HepG2 (cell line): ENCODE measurements around the gene ZDHHC14. TPM values are rescaled to one million over a fixed set of nuclear protein-coding genes. Genes with fewer than 3 reads are reported as not detected.

Experiments
- ATAC-seq: fragments of 200-7000 bp; cut with Tn5 transposase; 3 replicates; pipeline ENCODE4 v1.9.1; 2020; ENCODE audit warnings: mild to moderate bottlenecking, moderate library complexity
- BruUV-seq: library from RNA; stranded (reverse); fragments of 400-500 nt; replicated peaks from 2 replicates; lab custom pipeline; 2021; lab: Mats Ljungman, UMichigan
- CTCF ChIA-PET: fragments of 300-600 bp; formaldehyde crosslinking; extraction: SDS; loops from one replicate; lab custom pipeline; 2021; ENCODE audit warnings: low total read pairs, inconsistent platforms, low intra/inter-chr PET ratio; lab: Yijun Ruan, JAX
- POLR2A ChIA-PET: fragments of 350-600 bp; sonication (Branson Sonifier 250); formaldehyde crosslinking; loops from one replicate; lab custom pipeline; 2020; ENCODE audit warnings: antibody characterized with exemption, inconsistent platforms; lab: Yijun Ruan, JAX
- DNase-seq: peaks from one replicate; pipeline ENCODE4 v3.0.0-alpha.2; 2015; ENCODE audit warnings: low spot score
- FAIRE-seq: peaks from 3 replicates; lab custom pipeline; 2011; peaks lifted over from hg19 to GRCh38; lab: Jason Lieb, UNC
- H2AFZ ChIP-seq: one replicate; pipeline ENCODE4 v1.6.1; 2011; ENCODE audit warnings: low read length, inconsistent platforms
- H3K27ac ChIP-seq: fragments of 300-600 bp; 3 replicates; pipeline ENCODE4 v1.8.0; 2011; ENCODE audit warnings: mixed run types, mild to moderate bottlenecking, mixed read lengths, low read length, inconsistent platforms; ENCODE audit not compliant: insufficient read depth; ENCODE audit errors: extremely low read length
- H3K27me3 ChIP-seq, 2 experiments: fragments of 200-600 bp in 1 of 2; 2 replicates in 1 of 2; 3 replicates in 1 of 2; pipeline versions ENCODE4 v1.6.0 to v1.8.0; 2011; ENCODE audit warnings: low read length in 2 of 2, mild to moderate bottlenecking in 2 of 2, moderate library complexity in 2 of 2, inconsistent platforms in 1 of 2; ENCODE audit not compliant: insufficient read depth in 2 of 2, control insufficient read depth in 1 of 2
- H3K36me3 ChIP-seq, 2 experiments: fragments of 200-600 bp in 1 of 2; replicated peaks in 1 of 2; 2 replicates in 1 of 2; 3 replicates in 1 of 2; pipeline versions ENCODE4 v1.5.1 to v1.8.0; 2011; ENCODE audit warnings: low read length in 2 of 2, inconsistent platforms in 1 of 2; ENCODE audit not compliant: insufficient read depth in 2 of 2, control insufficient read depth in 1 of 2
- H3K4me1 ChIP-seq: 2 replicates; pipeline ENCODE4 v1.5.1; 2012; ENCODE audit warnings: low read length, inconsistent platforms; ENCODE audit not compliant: insufficient read depth
- H3K4me2 ChIP-seq: 2 replicates; pipeline ENCODE4 v1.6.0; 2011; ENCODE audit warnings: low read depth, low read length, inconsistent platforms
- H3K4me3 ChIP-seq, 3 experiments: fragments of 200-600 bp in 1 of 3; sonication (generic), shearing (Covaris generic) in 1 of 3; replicated peaks in 1 of 3; 2 replicates each; pipeline ENCODE4 v1.5.1; 2011 to 2016; ENCODE audit warnings: low read length in 3 of 3, inconsistent platforms in 2 of 3, low read depth in 2 of 3, mild to moderate bottlenecking in 2 of 3, control low read depth in 1 of 3, mixed read lengths in 1 of 3; ENCODE audit not compliant: insufficient read depth in 1 of 3
- H3K79me2 ChIP-seq: one replicate; pipeline ENCODE4 v1.6.1; 2011; ENCODE audit warnings: low read length, inconsistent platforms; ENCODE audit not compliant: insufficient read depth
- H3K9ac ChIP-seq: 2 replicates; pipeline ENCODE4 v1.6.0; 2011; ENCODE audit warnings: mild to moderate bottlenecking, low read depth, low read length, inconsistent platforms; ENCODE audit not compliant: insufficient read depth
- H3K9me3 ChIP-seq: 2 replicates; pipeline ENCODE4 v1.5.1; 2012; ENCODE audit warnings: mild to moderate bottlenecking, low read length
- H4K20me1 ChIP-seq: 2 replicates; pipeline ENCODE4 v1.6.0; 2011; ENCODE audit warnings: inconsistent platforms, mild to moderate bottlenecking, low read length, moderate library complexity; ENCODE audit not compliant: insufficient read depth
- ARNT ChIP-seq: fragments of 450-650 bp; IDR thresholded peaks from 2 replicates; pipeline ENCODE4 v1.6.1; 2017
- ATF7-NPFF ChIP-seq: sonication (generic); formaldehyde crosslinking; IDR thresholded peaks from 2 replicates; pipeline ENCODE4 v1.8.1; 2023; ENCODE audit warnings: mild to moderate bottlenecking, low read depth, missing genetic modification reagents, moderate library complexity
- FOSL1 ChIP-seq: sonication (generic); formaldehyde crosslinking; IDR thresholded peaks from 2 replicates; pipeline ENCODE4 v1.9.0; 2021; ENCODE audit warnings: missing genetic modification reagents, borderline replicate concordance
- RBM39 ChIP-seq: fragments of 200-400 bp; formaldehyde crosslinking; IDR thresholded peaks from one replicate; pipeline ENCODE4 v1.6.1; 2018; ENCODE audit warnings: antibody characterized with exemption, mild to moderate bottlenecking, low read depth, low read length; ENCODE audit not compliant: poor library complexity, severe bottlenecking
- RFX5 ChIP-seq: IDR thresholded peaks from 2 replicates; pipeline ENCODE4 v1.6.1; 2011; ENCODE audit warnings: low read depth, low read length, improper control_type of control experiment
- SETDB1 ChIP-seq: sonication (generic); formaldehyde crosslinking; IDR thresholded peaks from 2 replicates; pipeline ENCODE4 v1.5.1; 2020; ENCODE audit warnings: missing genetic modification reagents, mild to moderate bottlenecking, borderline replicate concordance
- ZBTB37 ChIP-seq: sonication (generic); formaldehyde crosslinking; IDR thresholded peaks from 2 replicates; pipeline ENCODE4 v1.4.0; 2020; ENCODE audit warnings: mild to moderate bottlenecking, missing genetic modification reagents
- ZNF124 ChIP-seq: sonication (generic); formaldehyde crosslinking; IDR thresholded peaks from 2 replicates; pipeline ENCODE4 v1.4.0; 2020; ENCODE audit warnings: missing genetic modification reagents
- ZNF207 ChIP-seq: fragments of 450-650 bp; IDR thresholded peaks from 2 replicates; pipeline ENCODE4 v1.6.1; 2016; ENCODE audit warnings: antibody characterized with exemption, borderline replicate concordance
- WGBS: methylation state at CpG from one replicate; pipeline ENCODE4 v1.1.6; 2017; ENCODE audit warnings: low lambda C conversion rate; 5-methylcytosine and 5-hydroxymethylcytosine counted together
- in situ Hi-C: cut with HindIII; loops from 2 replicates; pipeline ENCODE4 v1.10.0; 2017; ENCODE audit warnings: low pct_unique_long_range_greater_than_20kb; ENCODE audit not compliant: extremely low pct_ligation_motif_present
- intact Hi-C: fragments of 100-400 bp; cut with micrococcal nuclease; formaldehyde crosslinking; loops from one replicate; pipeline ENCODE4 v1.10.0; 2022; ENCODE audit not compliant: unreplicated experiment
- polyA plus RNA-seq, 8 experiments: library from polyadenylated mRNA; depleted of rRNA in 3 of 8; stranded (reverse) in 7 of 8; unstranded in 1 of 8; fragments of >200 nt; fragmentation: Illumina TruSeq in 4 of 8; extraction: Trizol in 4 of 8; gene quantifications; 2 replicates each; pipeline versions ENCODE4 v1.2.1 to v1.2.3, GENCODE V29; 2011 to 2016; ENCODE audit warnings: low read depth in 4 of 8, missing spikeins in 1 of 8, mixed read lengths in 1 of 8; ENCODE audit not compliant: insufficient read depth in 1 of 8
- total RNA-seq, 5 experiments: library from RNA; depleted of rRNA; stranded (reverse); fragments of >200 nt; fragmentation: Illumina TruSeq; extraction: Trizol; gene quantifications; 2 replicates each; pipeline ENCODE4 v1.2.3, GENCODE V29; 2016; ENCODE audit warnings: low read depth in 1 of 5

ZDHHC14 gene
- total and polyA plus RNA-seq, 2 of the 13 experiments (the other 11 are each of a cell fraction or from before 2014, with no cell fraction given), result 3.7 to 9.5 TPM

- TF ChIP-seq ZBTB37 (no peak), ATF7-NPFF (CRISPR knock-in tag) (no peak), ARNT (no peak), FOSL1 (CRISPR knock-in tag) (no peak)
These were observed 282.3 kb downstream of the ZDHHC14 start (continued) for GRCh38 chr6:157663261-157663660.

GRCh38 chr6:157665180-157665579, 284.2 kb downstream of the ZDHHC14 start:
- Histone ChIP-seq H3K4me1 (peaks cover 27% of the 10 kb centered on the region), H3K9ac (no peak overlapping the region), H3K4me2 (no peak overlapping the region), H3K36me3 (no peaks in the 10 kb centered on the region), H3K4me3 (no peak overlapping the region), H4K20me1 (no peaks in the 10 kb centered on the region), H3K27ac (no peak overlapping the region), H2AFZ (no peak overlapping the region), H3K9me3 (no peaks in the 10 kb centered on the region), H3K27me3 (no peaks in the 10 kb centered on the region), H3K79me2 (no peaks in the 10 kb centered on the region)
- no peak for DNase-seq
- BruUV-seq, result no TSS peak
- WGBS, result 89% methylated on average over 3 of the region's 3 CpGs
- intact Hi-C loops (loop anchor here (5.0 to 10.0 kb wide), 2 partner anchors 210 to 328 kb away; no protein-coding TSS in a partner anchor), in situ Hi-C loops (loop anchor here (10.0 kb wide), 1 partner anchor 350 kb away; no protein-coding TSS in a partner anchor)
- POLR2A ChIA-PET, result no interaction called here
- FAIRE-seq, result no peak
- CTCF ChIA-PET, result interaction anchor here (3.2 kb wide), 1 partner anchor 350 kb away, joined by 37 read pairs; no protein-coding TSS in a partner anchor
- ATAC-seq, result no peak
- TF ChIP-seq RBM39 (no peak), RFX5 (no peak), SETDB1 (CRISPR knock-in tag) (no peak), ZNF207 (no peak), ZNF124 (CRISPR knock-in tag) (no peak)
